ENCODE results near the gene ST6GALNAC3. TPM values are rescaled to one million over a fixed set of nuclear protein-coding genes. Genes with fewer than 3 reads are reported as not detected.

Gene ST6GALNAC3
- total RNA-seq, 1 donor from 2014 or later: 62.3 TPM

GRCh38 chr1:76492752-76493430, 418.3 kb downstream of the ST6GALNAC3 start:
- Mint-ChIP-seq H3K27ac (no peak overlapping the region), H3K4me1 (peaks cover 7% of the 10 kb centered on the region), H3K27me3 (ENCODE audit: low read depth) (no peaks in the 10 kb centered on the region), H3K9me3 (no peaks in the 10 kb centered on the region), H3K36me3 (no peaks in the 10 kb centered on the region), H3K4me3 (no peak overlapping the region)
- no peak for DNase-seq (ENCODE audit: low spot score in 2 of 2, unreplicated experiment in 2 of 2)
- TF ChIP-seq CTCF (IDR thresholded peaks at IDR 0.05; ENCODE audit: unreplicated experiment): no peak

- no peaks in the 10 kb centered on the region for H3K27me3 Mint-ChIP-seq (ENCODE audit: low read depth)
- no peaks in the 10 kb centered on the region for H3K9me3 Mint-ChIP-seq
- no peak for DNase-seq (ENCODE audit: low spot score in 2 of 2, unreplicated experiment in 2 of 2)
- peaks cover 17% of the 10 kb centered on the region for H3K4me1 Mint-ChIP-seq
- H3K4me3 Mint-ChIP-seq: no peak overlapping the region
- no peak overlapping the region for H3K27ac Mint-ChIP-seq
- no peaks in the 10 kb centered on the region for H3K36me3 Mint-ChIP-seq
- TF ChIP-seq CTCF (IDR thresholded peaks at IDR 0.05; ENCODE audit: unreplicated experiment): no peak
These were observed 420.3 kb downstream of the ST6GALNAC3 start for GRCh38 chr1:76494807-76495206.

- Mint-ChIP-seq H3K4me3 (no peak overlapping the region), H3K36me3 (no peaks in the 10 kb centered on the region), H3K27ac (no peak overlapping the region), H3K9me3 (no peaks in the 10 kb centered on the region), H3K4me1 (peaks cover 35% of the 10 kb centered on the region), H3K27me3 (ENCODE audit: low read depth) (no peaks in the 10 kb centered on the region)
- no peak for TF ChIP-seq CTCF (IDR thresholded peaks at IDR 0.05; ENCODE audit: unreplicated experiment)
- no peak for DNase-seq (ENCODE audit: low spot score in 2 of 2, unreplicated experiment in 2 of 2)
These were observed 422.3 kb downstream of the ST6GALNAC3 start for GRCh38 chr1:76496871-76497270.

GRCh38 chr1:76500116-76500515, 425.6 kb downstream of the ST6GALNAC3 start:
- peak overlapping the region; percentile 95 for H3K27ac Mint-ChIP-seq
- no peak for TF ChIP-seq CTCF (IDR thresholded peaks at IDR 0.05; ENCODE audit: unreplicated experiment)
- no peak for DNase-seq (ENCODE audit: low spot score in 2 of 2, unreplicated experiment in 2 of 2)
- H3K27me3 Mint-ChIP-seq (ENCODE audit: low read depth): no peaks in the 10 kb centered on the region
- no peaks in the 10 kb centered on the region for H3K9me3 Mint-ChIP-seq
- H3K36me3 Mint-ChIP-seq: no peaks in the 10 kb centered on the region
- peaks cover 47% of the 10 kb centered on the region for H3K4me1 Mint-ChIP-seq
- H3K4me3 Mint-ChIP-seq: no peak overlapping the region

DNA sequence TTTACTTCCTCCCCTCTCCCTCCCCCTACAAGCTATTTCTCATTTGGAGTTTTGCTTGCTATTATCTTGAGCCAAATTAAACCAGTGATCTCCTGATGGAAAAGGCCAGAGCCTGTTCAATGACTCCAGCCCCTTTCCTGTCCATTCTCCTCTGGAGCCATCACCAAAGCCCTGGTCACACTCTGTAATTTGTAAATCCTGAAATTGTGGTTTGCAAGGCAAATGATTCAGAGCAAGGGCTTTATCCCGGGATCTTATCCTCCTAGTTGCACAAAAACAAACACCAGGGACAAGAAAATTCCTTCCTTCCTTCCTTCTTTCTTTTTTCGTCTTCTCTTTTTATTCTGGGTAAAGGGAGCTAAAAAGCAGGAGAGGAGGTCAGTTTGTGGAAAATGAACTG, 426.6 kb downstream of the ST6GALNAC3 start:
- Mint-ChIP-seq H3K9me3 (no peaks in the 10 kb centered on the region), H3K4me3 (peak overlapping the region; percentile 4), H3K27me3 (ENCODE audit: low read depth) (no peaks in the 10 kb centered on the region), H3K4me1 (peaks cover 47% of the 10 kb centered on the region), H3K36me3 (no peaks in the 10 kb centered on the region), H3K27ac (peak overlapping the region; percentile 95)
- no peak for TF ChIP-seq CTCF (IDR thresholded peaks at IDR 0.05; ENCODE audit: unreplicated experiment)
- no peak for DNase-seq (ENCODE audit: low spot score in 2 of 2, unreplicated experiment in 2 of 2)

Measured in mesothelial cell of epicardium (in vitro differentiated cells).